Measurements from ENCODE around the gene SLC26A6.

Gene SLC26A6

DNA sequence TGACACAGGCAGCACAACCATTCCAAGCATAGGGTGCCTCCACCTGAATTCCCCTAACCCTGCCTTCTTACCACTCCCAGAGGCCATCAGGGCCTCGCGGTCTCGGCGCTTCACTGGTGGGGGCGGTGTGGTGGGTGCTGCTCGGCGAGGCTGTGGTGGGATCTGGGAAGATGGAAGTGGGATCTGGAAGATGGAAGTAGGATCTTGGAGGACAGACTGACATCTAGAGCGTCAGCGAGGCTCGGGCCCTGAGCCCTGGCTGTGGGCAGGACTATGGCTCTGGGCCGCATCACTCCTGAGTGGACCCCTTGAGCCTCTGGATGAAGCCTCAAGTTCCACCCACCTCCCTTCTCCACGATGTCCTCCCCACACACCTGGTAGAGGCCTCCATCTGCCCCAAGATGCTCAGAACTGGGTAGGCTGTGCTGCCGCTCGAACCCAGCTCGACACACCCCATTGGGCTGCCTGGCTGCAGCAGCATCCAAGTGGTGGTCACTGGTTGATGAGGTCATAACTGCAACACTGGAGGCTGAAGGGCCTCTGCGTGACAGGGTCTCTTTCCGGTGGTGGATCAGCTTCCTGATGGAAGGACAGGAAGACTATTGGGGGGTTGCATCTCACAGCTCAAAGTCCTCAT, 46.8 kb upstream of the SLC26A6 start:
- peak overlapping the region; percentile 100 for H3K4me3 ChIP-seq (ENCODE audit: low read depth, low read length)
- peaks cover 19% of the 10 kb centered on the region for H3K79me2 ChIP-seq
- H3K27me3 ChIP-seq (ENCODE audit: control insufficient read depth, insufficient read depth, low read length) = no peaks in the 10 kb centered on the region
- H3K36me3 ChIP-seq (ENCODE audit: control insufficient read depth, insufficient read depth, low read length) = no peaks in the 10 kb centered on the region
- no peak overlapping the region for H3K4me2 ChIP-seq (ENCODE audit: low read length)
- H3K4me1 ChIP-seq = peaks cover 50% of the 10 kb centered on the region
- H3K27ac ChIP-seq = peak overlapping the region; percentile 95
- TF ChIP-seq CTCF (IDR thresholded peaks at IDR 0.05) = no peak
- no peak overlapping the region for H2AFZ ChIP-seq
- H3K9ac ChIP-seq = no peak overlapping the region
- no peaks in the 10 kb centered on the region for H3K9me3 ChIP-seq (ENCODE audit: control insufficient read depth, low read length)

- H3K36me3 ChIP-seq (ENCODE audit: control insufficient read depth, insufficient read depth, low read length) = no peaks in the 10 kb centered on the region
- H2AFZ ChIP-seq = no peak overlapping the region
- H3K9me3 ChIP-seq (ENCODE audit: control insufficient read depth, low read length) = no peaks in the 10 kb centered on the region
- H3K4me3 ChIP-seq (ENCODE audit: low read depth, low read length) = no peak overlapping the region
- H3K27ac ChIP-seq = peak overlapping the region; percentile 95
- H3K4me1 ChIP-seq = peaks cover 48% of the 10 kb centered on the region
- peaks cover 17% of the 10 kb centered on the region for H3K79me2 ChIP-seq
- H3K9ac ChIP-seq = peak overlapping the region; percentile 65
- no peak overlapping the region for H3K4me2 ChIP-seq (ENCODE audit: low read length)
- no peak for TF ChIP-seq CTCF (IDR thresholded peaks at IDR 0.05)
- no peaks in the 10 kb centered on the region for H3K27me3 ChIP-seq (ENCODE audit: control insufficient read depth, insufficient read depth, low read length)
These were observed 46.2 kb upstream of the SLC26A6 start for GRCh38 chr3:48681541-48681880.

GRCh38 chr3:48680811-48681540, 45.7 kb upstream of the SLC26A6 start:
- Histone ChIP-seq H3K4me1 (peaks cover 43% of the 10 kb centered on the region), H3K4me2 (ENCODE audit: low read length) (peak overlapping the region; percentile 4), H3K79me2 (peaks cover 11% of the 10 kb centered on the region), H3K4me3 (ENCODE audit: low read depth, low read length) (no peak overlapping the region), H3K9ac (peak overlapping the region; percentile 65), H3K36me3 (ENCODE audit: control insufficient read depth, insufficient read depth, low read length) (no peaks in the 10 kb centered on the region), H3K27ac (peak overlapping the region; percentile 95), H3K9me3 (ENCODE audit: control insufficient read depth, low read length) (no peaks in the 10 kb centered on the region), H2AFZ (no peak overlapping the region), H3K27me3 (ENCODE audit: control insufficient read depth, insufficient read depth, low read length) (no peaks in the 10 kb centered on the region)
- no peak for TF ChIP-seq CTCF (IDR thresholded peaks at IDR 0.05)

- Histone ChIP-seq H3K4me1 (peaks cover 43% of the 10 kb centered on the region), H3K79me2 (peaks cover 4% of the 10 kb centered on the region), H3K27ac (peak overlapping the region; percentile 95), H3K27me3 (ENCODE audit: control insufficient read depth, insufficient read depth, low read length) (no peaks in the 10 kb centered on the region), H3K9ac (no peak overlapping the region), H3K36me3 (ENCODE audit: control insufficient read depth, insufficient read depth, low read length) (no peaks in the 10 kb centered on the region), H3K9me3 (ENCODE audit: control insufficient read depth, low read length) (no peaks in the 10 kb centered on the region), H3K4me3 (ENCODE audit: low read depth, low read length) (no peak overlapping the region), H2AFZ (no peak overlapping the region), H3K4me2 (ENCODE audit: low read length) (no peak overlapping the region)
- TF ChIP-seq CTCF (IDR thresholded peaks at IDR 0.05) = no peak
These were observed 44.4 kb upstream of the SLC26A6 start for GRCh38 chr3:48679411-48680391.

All from parathyroid adenoma (tissue), 2 donors.